PC-3 (cell line): ENCODE results near the gene C22orf15.

Experiments used
- EZH2 ChIP-seq: fragments of 300-600 bp; sonication (generic); IDR thresholded peaks from one replicate; pipeline ENCODE4 v1.6.1; 2017; ENCODE audit warnings: antibody characterized with exemption, mild to moderate bottlenecking, low read length; ENCODE audit not compliant: unreplicated experiment
- EZH2phosphoT487 ChIP-seq: fragments of 300-600 bp; sonication (generic); IDR thresholded peaks from 2 replicates; pipeline ENCODE4 v1.6.1; 2018; ENCODE audit warnings: mild to moderate bottlenecking, antibody characterized with exemption, low read length, borderline replicate concordance
- TF ChIP-seq, protein P1 (sequence below): fragments of 300-600 bp; sonication (generic); conservative IDR thresholded peaks from 2 replicates; pipeline ENCODE4 v1.5.1; 2017; ENCODE audit warnings: antibody characterized with exemption, low read depth, mild to moderate bottlenecking, low read length

DNA sequence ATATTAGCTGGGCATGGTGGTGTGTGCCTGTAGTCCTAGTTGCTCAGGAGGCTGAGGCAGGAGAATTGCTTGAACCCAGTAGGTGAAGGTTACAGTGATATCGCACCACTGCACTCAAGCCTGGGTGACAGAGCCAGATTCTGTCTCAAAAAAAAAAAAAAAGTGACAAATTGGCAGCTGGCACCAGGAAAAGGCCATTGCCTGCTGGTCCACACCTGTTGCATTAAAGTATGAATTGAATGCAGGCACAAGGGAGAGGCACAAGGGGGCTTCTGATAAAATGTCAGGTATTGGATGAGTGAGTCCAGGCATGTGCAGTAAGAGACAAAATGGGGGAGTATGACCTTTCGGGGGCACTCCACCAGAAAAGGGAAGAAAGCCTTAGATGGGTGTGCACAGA is 40.1 kb upstream of the C22orf15 start:
- TF ChIP-seq, protein P1, sequence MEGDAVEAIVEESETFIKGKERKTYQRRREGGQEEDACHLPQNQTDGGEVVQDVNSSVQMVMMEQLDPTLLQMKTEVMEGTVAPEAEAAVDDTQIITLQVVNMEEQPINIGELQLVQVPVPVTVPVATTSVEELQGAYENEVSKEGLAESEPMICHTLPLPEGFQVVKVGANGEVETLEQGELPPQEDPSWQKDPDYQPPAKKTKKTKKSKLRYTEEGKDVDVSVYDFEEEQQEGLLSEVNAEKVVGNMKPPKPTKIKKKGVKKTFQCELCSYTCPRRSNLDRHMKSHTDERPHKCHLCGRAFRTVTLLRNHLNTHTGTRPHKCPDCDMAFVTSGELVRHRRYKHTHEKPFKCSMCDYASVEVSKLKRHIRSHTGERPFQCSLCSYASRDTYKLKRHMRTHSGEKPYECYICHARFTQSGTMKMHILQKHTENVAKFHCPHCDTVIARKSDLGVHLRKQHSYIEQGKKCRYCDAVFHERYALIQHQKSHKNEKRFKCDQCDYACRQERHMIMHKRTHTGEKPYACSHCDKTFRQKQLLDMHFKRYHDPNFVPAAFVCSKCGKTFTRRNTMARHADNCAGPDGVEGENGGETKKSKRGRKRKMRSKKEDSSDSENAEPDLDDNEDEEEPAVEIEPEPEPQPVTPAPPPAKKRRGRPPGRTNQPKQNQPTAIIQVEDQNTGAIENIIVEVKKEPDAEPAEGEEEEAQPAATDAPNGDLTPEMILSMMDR, result no peak
- TF ChIP-seq EZH2phosphoT487 (no peak), EZH2 (no peak)
